ENCODE data around the gene SCYGR1. TPM values are rescaled to one million over a fixed set of nuclear protein-coding genes. Genes with fewer than 3 reads are reported as not detected.

Gene SCYGR1
- total RNA-seq, 1 donor, result not detected

Other genes with a start within 250 kb of the SCYGR1 start
- not detected for gene COL4A4, start 223.7 kb downstream of the SCYGR1 start, total RNA-seq
- gene COL4A3, start 223.3 kb downstream of the SCYGR1 start, total RNA-seq, result under 0.01 TPM
- 34.2 TPM for gene MFF, start 62.7 kb downstream of the SCYGR1 start, total RNA-seq
- not detected for gene TM4SF20, start 8.6 kb downstream of the SCYGR1 start, total RNA-seq
- gene AGFG1, start 84.2 kb upstream of the SCYGR1 start, total RNA-seq, result 59.2 TPM
- gene SCYGR2, start 210.9 kb upstream of the SCYGR1 start, total RNA-seq, result not detected
- not detected for gene SCYGR3, start 226.9 kb upstream of the SCYGR1 start, total RNA-seq
- not detected for gene SCYGR4, start 229.5 kb upstream of the SCYGR1 start, total RNA-seq